ENCODE results near the gene NSMCE3.
A peak's percentile ranks its signal among the peaks of the same experiment; 100 is the strongest.
"Not testable (repeated sequence)": the region's sequence is repeated elsewhere in the genome, so short reads cannot be mapped to it uniquely, and the experiment has no call there.

NSMCE3 gene

DNA sequence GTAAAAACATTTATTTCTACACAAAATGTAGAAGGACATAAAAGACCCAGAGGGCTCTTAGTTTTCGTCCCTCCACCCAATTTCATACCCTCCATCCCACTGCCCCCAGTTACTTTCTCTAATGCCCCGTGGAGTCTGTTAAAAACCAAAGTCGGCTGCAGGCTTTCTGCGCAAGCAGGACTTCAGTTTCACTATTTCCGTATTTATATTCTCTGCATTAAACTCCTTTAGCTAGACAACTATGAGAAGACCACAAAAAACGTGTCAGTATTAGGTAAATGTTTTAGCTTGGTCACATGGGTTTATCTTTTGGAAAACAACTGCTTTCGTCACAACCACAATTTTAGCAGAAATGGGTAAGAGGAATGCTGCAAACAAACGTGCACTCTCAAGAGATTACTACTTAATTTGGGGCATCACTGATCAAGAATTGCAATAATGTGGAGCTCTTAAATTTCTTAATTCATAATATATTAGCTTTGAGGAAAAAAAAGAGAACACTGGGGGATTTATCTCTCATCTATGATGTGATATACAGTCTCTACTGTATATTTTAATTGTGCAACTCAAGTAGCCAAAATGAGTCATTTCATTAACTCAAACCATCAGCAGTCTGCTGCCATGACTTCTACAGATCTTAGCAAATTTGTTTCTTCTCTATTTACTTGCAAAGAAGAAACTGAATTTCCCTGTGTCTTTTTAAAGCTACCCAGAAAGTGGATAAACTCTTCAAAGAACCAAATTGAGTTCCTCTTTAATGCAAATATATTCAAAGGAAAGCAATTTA lies 740 bp upstream of the NSMCE3 start:
- DNase-seq (ENCODE audit: low spot score): no peak
- FAIRE-seq: no peak

DNA sequence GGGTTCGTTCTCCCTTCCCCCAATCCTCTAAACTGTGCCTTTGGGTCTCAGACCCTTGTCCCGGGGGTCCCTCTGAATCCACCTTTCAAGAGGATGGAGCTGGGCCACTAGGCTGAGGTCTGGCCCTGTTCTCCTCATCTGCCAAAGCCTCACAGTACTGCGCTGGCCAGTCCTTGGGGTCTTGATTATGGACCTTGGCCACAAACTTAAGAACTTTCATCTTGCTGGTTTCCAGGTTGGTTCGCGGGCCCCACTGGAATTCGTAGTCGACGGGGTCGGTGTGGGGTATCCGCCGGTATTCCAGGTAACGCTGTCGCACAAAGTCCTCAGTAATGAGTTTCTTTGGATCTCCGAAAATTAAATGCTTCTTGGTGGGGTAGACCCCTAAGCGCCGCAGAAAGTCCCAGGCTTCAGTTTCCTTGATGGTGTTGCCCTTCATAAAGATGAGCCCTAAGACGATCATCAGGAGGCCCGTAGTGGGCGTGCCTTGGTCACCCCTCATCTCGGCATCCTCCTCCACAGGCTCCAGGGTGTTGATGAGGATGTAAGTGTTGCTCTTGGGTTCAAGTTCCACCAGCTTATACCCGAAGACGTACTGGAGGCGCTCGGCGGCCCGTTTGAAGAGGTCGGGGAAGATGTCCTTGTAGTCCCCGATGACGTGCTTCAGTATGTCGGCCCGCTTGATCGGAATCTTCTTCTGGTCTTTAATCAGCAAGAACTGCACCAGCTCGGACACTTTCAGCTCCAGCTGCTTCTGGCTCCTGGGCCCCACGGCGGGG lies 727 bp downstream of the NSMCE3 start:
- FAIRE-seq (no peak), DNase-seq (ENCODE audit: low spot score) (no peak)

DNA sequence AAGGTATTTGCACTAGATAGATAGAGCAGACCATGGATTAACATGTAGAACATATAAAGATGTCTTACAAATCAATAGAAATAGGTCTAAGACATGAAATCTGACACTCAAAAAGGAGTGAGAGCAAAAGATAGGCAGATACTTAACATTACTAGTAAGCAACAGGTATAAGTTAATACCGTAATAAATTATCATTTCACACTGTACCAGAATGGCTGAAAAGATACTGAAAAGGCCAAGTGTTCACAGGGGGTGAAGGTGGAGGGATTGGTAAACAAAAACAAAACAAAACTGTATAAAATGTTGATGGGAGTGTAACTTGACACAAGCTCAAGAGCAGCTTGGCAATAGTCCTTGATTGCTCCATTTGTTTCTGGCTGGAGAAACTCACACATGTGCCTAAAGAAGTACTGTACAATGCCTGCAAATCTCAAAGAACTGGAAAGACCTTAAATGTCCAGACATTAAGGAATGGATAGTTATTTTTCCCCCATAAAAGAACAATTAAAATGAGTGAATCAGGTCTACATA lies 3.5 kb downstream of the NSMCE3 start:
- DNase-seq (ENCODE audit: low spot score) (no peak), FAIRE-seq (no peak)

DNA sequence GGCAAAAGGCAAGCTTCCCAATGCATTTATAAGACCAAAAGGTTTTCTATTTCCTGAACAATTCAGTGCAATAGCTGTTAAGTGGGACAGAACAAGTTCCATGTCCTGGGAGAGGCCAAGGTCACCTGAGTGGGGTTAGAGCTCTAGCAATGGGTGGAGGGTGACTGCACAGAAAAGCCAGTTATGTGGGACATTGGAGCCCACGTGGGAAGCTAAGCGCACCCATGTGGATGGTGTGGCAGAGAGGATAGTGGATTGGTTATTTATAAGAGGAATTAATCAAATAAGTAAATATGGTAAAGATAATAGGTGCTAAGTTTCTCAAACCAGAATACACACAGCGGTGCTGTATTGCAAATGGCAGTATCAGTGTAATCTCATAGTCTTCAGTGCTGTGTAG lies 6.3 kb downstream of the NSMCE3 start:
- FAIRE-seq: no peak

DNA sequence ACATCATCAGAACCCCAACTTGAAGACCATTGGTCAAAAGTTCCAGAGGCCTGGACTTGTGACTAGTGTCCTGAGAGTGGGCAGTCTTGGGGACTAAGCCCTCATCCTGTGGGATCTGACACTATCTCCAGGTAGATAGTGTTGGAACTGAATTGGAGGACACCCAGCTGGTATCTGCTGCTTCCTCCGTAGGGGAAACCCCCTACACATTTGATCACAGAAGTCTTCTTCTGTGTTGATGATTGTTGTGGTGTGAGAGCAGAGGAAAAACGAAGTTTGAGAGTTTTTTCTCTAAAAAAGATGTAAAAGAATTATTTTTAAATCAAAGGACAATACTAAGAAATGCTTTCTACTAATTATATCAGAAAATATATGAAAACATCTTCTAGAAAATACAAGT lies 6.9 kb downstream of the NSMCE3 start:
- DNase-seq (ENCODE audit: low spot score): no peak
- FAIRE-seq: no peak

More for the DNA sequence above, 6.3 kb downstream of the NSMCE3 start:
- DNase-seq (ENCODE audit: low spot score): no peak

DNA sequence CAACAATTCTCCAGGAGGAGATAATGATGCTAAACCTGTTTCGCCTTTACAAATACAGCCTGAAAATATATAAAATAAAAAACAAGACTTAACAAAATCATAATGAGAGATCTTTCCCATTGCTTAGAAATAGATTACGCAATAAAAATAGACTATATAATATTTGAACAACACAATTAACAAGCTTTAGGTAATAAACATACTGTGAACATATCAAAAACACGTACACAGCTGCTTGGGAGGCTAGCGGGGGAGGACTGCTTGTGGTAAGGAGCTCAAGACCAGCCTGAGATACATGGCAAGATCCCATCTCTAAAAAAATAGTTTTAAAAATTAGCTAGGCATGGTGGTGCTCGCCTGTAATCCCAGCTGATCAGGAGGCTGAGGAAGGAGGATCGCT lies 8.7 kb downstream of the NSMCE3 start:
- FAIRE-seq: no peak

DNA sequence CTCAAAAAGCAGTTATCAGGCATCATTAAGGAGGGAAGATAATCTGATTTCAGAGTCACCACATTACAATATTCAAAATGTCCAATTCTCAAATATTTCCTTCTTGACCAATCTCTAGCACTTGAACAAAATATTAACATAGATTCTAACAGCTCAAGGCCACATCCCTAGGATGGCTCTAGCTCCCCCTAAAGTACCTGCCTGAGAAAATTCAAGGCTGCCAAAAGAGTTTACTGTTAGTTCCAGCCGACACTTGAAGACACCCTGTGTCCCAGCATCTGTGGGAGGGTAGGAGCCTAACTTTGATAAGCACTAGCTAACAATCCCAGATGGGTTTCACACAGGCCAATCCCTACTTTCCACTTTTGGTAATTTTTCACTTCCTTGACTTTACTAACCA lies 10.4 kb downstream of the NSMCE3 start:
- no peak for DNase-seq (ENCODE audit: low spot score)
- FAIRE-seq: no peak

More for the DNA sequence above, 8.7 kb downstream of the NSMCE3 start:
- no peak for DNase-seq (ENCODE audit: low spot score)

DNA sequence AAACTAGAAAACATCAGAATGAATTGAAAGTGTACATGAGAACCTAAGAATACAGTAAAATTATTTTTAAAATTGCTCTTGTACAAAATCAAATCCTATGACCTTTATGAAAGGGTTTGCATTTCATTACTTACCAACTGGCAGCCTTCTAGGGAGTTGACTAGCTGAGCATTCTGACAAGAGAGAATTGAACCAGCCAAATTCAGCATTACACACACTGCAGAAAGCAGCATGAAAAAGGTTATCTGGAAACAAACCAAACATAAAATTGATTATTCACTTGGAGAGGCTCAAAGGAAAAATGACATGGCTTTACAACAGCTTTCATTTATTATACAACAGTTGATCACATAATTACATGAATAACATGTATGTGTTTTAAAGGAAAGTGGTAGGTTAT lies 17.4 kb downstream of the NSMCE3 start:
- DNase-seq (ENCODE audit: low spot score): no peak
- no peak for FAIRE-seq

DNA sequence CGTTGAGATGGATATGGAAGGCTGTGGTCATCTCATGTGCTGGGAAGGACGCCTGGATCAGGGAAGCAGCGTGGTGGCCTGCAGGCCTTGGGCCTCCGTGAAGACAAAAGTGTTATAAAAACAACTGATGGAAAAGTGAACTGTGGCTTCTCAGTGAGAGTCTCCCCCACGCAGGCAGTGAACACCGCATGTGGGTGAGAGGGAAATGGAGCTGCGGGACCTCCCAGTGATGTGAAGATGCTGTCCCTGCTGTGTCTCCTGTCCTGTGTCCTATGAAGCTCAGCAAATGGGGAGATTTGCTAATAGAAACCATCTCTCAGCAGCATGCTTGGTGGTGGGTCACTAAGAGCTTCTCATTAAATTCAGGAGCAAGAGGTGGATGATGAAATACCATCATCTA lies 25.1 kb downstream of the NSMCE3 start:
- DNase-seq (ENCODE audit: low spot score): no peak
- no peak for FAIRE-seq

DNA sequence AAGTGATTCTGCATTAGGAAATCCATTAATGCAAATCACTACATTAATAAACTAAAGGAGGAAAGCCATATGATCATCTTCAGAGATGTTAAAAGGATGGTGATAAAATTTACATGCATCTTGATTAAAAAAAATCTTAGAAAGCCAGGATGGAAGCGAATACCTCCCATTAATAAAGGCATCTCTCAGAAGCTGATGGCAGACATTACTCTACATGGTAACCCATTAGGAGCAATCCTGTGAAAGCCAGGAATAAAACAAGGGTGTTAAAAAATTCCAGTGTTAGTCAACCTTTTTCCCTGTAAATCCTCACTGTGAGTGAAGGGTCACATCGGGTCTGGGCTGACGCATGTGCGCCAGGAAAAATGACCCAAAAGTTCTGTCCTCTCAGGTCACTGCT lies 25.5 kb downstream of the NSMCE3 start:
- DNase-seq (ENCODE audit: low spot score): no peak
- no peak for FAIRE-seq

DNA sequence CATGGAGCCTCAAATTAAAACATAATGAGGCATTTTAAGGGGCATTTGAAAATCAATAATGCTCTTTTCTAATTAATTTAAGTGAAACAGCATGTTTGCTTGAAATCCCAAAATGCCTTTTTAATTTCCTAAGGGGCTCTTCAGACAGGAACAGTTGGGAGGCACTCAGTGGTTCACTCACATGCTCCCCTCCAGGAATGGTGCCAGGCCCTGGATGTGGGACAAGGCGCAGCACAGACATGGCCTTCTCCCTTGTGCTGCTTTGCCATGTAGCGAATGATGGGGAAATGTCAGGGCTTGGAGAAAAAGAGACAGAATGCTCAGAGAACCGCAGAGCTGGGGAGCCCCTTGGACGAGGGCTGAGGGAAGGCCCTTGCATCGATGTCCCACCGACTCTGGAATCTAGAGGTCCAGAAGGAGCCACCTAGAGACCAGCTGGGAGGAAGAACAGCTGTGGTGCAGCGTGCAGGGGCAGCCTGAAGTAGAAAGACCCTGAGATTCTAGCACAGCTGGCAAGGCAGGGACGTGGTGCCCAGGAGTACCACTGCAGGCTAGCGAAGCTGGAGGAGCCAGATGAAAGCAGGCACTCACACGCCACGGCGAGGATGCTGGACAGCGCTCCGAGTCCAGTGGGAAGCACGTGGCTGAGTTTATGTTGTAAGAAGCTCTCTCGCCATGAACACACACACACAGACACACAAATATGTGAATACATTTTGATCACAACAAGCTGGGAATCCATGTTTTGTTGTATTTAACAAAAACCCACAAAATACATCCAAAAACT lies 27.0 kb downstream of the NSMCE3 start:
- DNase-seq (ENCODE audit: low spot score): no peak
- FAIRE-seq: no peak

DNA sequence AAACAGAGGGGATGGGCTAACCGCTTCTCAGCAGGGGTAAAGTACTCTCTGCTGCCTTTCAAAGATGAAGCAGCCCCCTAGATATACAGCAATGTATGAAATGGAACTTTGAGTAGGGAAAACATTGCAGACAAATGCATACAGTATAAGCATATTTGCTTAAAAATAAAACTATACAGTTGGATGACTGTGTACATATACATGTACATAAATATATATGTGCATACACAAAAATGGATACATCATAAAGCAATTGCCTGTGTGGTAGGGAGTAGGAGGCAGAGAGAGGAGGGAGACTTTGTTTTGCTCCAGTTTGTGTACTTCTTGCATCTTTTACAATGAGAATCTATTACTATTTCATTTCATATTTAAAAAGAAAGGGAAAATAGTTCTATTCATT lies 28.4 kb downstream of the NSMCE3 start:
- DNase-seq (ENCODE audit: low spot score): no peak
- no peak for FAIRE-seq

DNA sequence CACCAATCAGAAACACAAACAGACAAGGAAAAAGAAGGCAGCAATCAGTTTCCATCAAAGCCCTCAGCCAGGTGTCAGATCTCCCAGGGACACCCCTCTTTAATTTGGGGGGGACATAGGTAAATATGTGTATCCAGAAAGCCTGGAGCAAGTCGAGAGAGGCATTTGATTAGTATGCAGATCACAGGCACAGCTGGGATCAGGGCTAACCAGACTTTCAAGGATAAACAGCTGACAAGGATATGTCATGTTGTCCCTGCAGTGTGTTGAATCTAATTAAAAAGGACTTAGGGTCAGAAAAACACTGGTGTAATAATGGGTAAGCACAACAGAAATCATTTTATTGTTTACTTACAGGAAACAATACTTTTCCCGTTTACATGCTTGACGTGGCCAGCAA lies 30.2 kb downstream of the NSMCE3 start:
- FAIRE-seq (no peak), DNase-seq (ENCODE audit: low spot score) (no peak)

DNA sequence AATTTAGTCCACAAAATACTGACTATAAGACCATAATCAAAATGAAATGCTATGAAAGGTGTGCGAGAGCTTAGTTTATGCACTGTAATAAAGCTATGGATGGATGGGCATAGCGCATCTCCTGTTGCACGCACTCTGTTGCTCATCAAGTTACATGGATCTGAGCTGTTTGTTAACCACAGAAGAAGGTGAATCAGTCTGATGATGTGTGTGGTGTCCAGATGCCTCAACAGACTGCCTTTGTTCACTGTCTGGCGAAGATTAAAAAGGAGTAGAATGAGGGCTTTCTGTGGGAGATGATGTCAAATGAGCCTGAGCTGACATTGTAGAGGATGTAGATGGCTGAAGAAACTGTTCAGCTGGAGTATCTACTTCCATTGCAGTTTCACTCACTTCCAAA lies 36.1 kb downstream of the NSMCE3 start:
- peak; percentile 57 for DNase-seq (ENCODE audit: low spot score)
- FAIRE-seq: peak; percentile 27

DNA sequence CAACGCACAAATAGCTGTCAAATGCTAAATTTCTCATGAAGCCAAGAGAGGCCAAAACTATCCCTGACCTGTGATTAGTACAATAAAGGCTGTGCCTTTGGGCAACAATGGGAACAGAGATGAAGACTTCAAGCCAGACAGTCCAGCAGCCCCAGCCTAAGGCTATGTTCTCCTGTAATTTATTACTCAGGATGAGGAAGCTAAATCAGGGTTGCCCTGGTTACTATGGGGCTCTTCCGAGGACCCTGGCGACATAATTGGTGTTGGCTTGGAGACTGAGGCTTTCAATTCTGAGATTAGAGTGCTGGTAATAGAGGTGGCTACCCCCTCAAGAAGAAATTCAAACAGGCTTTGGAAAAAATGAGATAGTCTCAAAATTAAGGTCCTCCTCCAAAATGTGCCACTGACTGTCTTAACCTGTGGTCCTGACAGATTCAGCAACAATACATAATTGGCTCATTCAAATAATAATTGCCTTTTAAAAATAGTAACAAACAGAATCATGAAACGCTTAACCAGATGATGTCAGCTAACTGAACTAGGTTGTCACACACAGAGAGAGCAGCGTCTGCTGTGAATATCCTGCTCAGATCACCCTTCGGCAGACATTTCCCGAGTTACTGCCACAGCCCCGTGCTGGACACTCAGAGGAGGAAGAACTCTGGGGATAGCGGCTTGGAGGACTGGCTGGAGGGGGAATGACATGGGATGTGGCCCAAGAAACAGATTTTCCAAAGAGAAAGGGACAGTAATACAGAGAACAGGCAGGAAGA lies 43.0 kb downstream of the NSMCE3 start:
- DNase-seq (ENCODE audit: low spot score) (no peak), FAIRE-seq (no peak)

DNA sequence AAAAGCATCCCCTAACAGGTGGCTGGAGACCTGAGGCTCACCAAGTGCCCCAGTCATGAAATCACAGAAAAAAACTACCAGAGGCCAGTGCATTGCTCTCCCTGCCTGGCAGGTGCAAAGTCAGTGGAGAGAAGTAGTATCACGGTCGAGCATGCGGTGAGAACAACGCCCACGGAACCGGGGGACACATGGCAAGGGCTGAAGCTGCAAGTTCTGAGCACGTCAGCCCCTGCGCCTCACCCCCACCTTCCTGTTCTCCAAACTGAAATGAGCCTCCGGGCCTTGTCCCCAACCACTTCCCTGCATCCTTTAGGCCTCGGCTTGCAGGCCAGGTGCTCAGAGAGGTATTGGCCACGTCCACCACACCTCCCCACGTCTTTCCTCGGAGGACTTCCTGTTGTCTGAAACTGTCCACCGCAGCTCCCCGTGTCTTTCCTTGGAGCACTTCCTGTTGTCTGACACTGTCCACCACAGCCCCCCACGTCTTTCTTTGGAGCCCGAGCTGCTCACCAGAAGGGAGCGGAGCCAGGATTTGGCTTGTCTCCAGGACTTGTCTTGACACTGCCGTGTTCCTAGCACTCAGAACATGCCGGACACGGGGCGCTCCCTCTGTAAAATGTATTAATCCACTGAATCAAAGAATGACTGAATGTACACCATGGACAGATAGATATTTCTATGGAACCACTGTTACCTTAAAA lies 43.9 kb downstream of the NSMCE3 start:
- no peak for DNase-seq (ENCODE audit: low spot score)
- no peak for FAIRE-seq

DNA sequence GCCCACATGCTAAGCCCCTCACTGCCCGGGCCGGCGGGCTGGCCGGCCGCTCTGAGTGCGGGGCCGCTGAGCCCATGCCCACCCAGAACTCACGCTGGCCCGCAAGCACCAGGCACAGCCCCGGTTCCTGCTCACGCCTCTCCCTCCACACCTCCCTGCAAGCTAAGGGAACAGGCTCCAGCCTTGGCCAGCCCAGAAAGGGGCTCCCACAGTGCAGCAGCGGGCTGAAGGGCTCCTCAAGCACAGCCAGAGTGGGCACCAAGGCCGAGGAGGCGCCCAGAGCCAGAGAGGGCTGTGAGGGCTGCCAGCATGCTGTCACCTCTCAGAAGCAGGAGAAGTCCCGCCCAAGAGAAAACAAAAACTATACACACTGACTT lies 44.6 kb downstream of the NSMCE3 start:
- DNase-seq (ENCODE audit: low spot score); FAIRE-seq: not testable (repeated sequence)

DNA sequence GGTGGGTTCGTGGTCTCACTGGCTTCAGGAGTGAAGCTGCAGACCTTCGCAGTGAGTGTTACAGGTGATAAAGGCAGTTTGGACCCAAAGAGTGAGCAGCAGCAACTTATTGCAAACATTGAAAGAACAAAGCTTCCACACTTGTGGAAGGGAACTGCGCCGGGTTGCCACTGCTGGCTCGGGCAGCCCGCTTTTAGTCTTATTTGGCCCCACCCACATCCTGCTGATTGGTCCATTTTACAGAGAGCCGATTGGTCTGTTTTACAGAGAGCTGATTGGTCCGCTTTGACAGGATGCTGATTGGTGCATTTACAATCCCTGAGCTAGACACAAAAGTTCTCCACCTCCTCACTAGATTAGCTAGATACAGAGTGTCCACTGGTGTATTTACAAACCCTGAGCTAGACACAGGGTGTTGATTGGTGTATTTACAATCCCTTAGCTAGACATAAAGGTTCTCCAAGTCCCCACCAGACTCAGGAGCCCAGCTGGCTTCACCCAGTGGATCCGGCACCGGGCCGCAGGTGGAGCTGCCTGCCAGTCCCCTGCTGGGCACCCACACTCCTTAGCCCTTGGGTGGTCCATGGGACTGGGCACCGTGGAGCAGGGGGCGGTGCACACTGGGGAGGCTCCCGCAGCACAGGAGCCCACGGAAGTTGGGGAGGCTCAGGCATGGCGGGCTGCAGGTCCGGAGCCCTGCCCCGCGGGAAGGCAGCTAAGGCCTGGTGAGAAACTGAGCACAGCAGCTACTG lies 45.2 kb downstream of the NSMCE3 start:
- not testable (repeated sequence) for DNase-seq (ENCODE audit: low spot score); FAIRE-seq

DNA sequence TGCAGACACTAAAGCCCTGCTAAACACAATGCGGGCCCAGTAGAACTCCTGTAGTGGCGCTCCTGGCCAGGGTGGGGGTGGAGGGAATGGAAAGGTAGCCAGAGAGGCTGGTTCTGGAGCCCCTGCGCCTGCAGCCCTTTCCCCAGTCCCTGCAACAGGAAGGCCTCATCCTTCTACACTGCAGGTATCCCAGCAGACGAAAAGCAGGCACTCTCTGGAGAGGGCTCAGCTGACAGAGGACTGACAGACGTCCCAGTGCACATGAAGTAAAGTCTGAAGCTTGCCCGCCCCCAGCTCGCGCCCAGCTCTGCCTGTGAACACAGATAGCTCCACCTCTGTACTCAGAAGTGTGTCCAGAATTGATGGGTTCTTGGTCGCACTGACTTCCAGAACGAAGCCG lies 46.0 kb downstream of the NSMCE3 start:
- DNase-seq (ENCODE audit: low spot score) (no peak), FAIRE-seq (no peak)
